CD4-positive, alpha-beta T cell treated with Interleukin-17A for 4 hours (primary cell): ENCODE results near the gene EVA1A.

Source experiments
- DNase-seq: peaks from one replicate; pipeline ENCODE4 v3.0.0-alpha.2; 2020; ENCODE audit warnings: mixed read lengths

The EVA1A gene

DNA sequence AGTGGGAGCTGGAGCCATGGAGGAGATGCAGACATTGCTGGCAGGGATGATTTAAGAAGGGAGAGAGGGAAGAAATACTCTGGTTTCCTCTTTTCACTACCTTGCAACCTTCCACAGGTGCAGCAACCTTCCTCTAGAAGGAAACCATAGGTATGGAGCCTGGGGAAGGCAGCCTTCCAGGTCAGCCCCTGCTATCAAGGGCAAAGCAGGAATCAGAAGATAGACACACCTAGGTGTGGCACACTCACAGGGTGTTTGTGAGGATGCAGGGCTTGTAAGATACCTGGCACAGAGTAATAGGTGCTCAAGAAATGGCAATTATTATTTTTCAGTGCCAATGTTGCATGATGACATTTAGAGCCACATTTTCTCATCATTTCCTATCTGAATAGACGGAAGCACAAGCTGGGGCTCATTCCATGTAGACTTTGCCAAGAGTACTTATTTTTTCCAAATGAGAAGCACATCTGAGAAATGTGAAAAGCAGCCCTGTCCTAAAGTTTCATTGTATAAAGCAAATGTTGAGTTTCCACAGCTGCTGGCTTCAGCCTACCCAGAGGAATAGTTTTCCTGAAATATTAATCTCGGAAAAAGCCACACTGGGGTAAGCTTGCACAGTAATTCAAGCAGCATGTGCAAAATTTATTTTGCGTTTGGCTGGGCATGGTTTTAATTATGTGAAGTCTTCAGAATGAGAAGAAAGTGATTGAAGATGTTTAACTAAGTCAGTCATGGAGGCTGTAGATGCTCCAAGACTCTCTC is 20.6 kb downstream of the EVA1A start:
- DNase-seq = no peak

DNA sequence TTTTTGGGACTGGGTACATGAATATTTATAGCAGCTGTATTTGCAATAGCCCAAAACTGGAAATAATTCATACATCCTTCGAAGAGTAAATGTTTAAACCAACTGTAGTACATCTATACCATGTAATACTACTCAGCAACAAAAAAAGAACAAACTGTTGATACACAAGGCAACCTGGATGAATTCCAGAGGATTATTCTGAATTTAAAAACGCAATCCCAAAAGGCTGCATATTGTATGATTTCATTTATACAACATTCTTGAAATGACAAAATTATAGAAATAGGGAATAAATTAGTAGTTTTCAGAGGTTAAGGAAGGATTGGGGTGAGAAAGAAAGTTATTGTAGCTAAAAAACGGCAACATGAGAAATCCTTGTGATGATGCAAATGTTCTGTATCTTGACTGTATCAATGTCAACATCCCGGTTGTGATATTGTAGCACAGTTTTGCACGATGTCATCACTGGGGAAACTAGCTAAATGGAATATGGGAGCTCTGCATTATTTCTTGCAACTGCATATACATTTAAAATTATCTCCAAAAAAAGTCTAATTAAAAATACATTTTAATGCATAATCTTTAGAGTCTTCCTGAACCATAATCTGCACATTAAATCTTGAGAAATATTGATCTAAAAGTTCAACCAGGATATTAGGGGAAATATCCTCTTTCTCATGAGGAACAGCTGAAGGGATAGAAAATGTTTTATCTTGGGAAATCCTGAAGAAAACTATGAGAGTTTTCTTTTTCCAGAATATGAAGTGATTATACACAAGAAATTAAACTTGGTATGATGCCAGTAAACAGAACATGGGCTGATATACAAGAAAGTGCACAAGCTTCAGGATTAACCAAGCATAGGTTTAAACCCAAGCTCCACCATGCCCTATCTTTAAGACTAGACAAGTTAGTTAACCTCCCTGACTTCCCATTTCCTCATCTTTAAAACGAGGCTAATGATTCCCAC is 21.9 kb downstream of the EVA1A start:
- DNase-seq = no peak

DNA sequence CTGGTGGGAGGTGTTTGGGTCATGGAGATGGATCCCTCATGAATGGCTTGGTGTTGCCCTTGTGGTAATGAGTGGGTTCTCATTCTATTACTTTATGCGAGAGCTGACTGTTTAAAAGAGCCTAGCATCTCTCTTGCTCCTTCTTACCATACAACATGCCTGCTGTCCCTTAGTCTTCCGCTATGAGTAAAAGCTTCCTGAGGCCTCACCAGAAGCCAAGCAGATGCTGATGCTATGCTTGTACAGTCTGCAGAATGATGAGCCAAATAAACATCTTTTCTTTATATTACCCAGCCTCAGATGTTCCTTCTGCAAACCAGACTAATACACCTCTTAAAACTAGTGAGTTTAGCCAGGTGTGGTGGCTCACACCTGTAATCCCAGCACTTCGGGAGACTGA is 23.1 kb downstream of the EVA1A start:
- no peak for DNase-seq

DNA sequence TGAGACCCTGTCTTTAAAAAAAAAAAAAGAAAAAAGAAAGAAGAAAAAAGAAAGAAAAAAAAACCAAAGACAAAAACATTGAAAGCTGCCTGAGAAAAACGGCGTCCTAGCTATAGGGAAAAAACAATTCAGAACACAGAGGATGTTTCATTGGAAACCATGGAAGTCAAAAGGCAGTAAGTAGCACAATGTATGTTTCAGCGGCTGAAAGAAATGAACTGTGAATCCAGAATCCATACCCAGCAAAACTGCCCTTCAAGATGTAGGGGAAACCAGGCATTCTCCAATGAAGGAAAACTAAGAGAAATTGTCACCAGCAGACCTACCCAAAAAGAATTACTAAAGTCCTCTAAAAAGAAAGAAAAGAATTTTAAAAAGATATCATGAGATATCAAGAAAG is 27.6 kb downstream of the EVA1A start:
- no peak for DNase-seq

DNA sequence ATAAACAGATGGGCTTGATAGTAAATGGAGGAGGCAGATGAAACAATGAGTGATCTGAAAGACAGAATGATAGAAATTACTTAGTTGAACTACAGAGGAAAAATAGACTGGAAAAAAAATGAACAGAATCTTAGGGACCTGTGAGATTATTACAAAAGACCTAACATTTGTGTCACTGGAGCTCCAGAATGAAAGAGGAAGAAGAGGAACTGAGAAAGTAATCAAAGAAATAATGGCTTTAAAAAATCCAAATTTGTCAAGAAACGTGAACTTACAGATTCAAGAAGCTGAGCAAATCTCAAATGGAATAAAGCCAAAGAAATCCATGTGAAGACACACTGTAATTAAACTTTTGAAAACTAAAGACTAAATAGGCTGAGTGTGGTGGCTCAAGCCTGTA is 28.3 kb downstream of the EVA1A start:
- no peak for DNase-seq

DNA sequence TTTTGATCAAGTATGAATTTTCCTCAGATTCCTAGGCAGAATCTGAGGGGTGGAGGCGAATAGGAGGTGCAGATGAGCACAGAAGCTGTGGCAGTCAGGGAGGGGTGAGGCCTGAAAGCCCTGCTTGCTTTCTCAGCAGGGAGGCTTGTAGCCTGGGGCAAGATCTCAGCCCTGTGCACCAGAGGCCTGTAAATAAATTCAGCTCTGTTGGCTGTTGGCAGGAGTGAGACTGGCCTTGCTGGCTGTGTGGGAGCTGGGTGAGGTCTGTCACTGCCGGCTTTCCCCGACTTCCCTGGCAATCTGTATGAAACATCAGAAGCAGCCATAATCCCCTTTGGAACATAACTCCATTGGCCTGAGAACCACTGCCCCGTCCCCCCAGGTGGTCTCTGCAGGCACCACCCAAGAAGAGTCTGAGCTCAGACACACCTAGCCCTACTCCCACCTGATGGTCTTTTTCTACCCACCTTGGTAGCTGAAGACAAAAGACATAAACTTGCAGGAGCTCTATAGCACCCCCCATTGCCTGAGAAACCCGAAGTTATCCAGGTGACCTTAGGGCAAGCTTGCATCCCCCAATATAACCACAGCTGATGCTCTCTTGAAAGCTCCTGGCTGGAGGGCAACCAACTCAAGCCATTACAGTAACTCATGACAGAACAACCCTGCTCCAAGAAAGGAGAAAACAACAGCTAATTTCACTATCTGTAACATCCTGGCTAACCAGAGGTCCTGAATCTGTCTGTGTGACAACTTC is 32.3 kb downstream of the EVA1A start:
- no peak for DNase-seq

DNA sequence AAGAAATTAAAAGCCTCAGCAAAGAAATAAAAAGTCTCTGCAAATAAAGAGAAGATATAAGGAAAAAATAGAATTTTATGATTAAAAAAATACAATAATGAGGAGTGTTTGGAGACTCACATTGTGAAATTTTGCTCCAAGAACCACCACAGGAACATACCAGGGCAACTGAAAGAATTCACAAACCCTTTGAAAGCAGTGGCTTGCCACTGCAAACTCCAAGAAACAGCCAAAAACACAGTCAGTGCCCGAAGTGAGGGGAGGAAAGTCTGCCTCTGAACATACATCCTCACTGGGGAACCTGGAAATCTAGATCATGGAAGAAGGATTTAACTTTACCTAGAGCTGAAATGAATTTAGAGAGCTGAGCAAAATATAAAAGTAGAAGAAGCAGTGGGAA is 33.1 kb downstream of the EVA1A start:
- no peak for DNase-seq

DNA sequence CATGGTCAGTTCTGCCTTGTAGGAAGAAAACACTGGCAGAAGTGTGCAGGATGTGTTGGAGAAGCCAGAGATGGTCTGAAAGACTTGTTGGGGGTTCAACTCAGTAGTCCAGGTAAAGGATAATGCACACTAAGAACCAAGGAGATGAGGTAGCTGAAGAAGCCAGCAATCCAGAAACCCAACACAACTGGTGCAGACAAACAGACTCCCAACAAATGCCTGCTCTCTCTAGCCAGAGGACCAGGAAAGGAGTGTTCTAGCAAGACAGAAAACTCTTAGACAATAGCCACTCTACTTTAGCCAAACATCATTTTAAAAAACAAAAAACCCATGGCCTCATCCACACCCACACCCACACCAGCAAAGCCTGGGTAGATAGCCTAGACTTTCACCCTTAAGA is 33.9 kb downstream of the EVA1A start:
- no peak for DNase-seq

DNA sequence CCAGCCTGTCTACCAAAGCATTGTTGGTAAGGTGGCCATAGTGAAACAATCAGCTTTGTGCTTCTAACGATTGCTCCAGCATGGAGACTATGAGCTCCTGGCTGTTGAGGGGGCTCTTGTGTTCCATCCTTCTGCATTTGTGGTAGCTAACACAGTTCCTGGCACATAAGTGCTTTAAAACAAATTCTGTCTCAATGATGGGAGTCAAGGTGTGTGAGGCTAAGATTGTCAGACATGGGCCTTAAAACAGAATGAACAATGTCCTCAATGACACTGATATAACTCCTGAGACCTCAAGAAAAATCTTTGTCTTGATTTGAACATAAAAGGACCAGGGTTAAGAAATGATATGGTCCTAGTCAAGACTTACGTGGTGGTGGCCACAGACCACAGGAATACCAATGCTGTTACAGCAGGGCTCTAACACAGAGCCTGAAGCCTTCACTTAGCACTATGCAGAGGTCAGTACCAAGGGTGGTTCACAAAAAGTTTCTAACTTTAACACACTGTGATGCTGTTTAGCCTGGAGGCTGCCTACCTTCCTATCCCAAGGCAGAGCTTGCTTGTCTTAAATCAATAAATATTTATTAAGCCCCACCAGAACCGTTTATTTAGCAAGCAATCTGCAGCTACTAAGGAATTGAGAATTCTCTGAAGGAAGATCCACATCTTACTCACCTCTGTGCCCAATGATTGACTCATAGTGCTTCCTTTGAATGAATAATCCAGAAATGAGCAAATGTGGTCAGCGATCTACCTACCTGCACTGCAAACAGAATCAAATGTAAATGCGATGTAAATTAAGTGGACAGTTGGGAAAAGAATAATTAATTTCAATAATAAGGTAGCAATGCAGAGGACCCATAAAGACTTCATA is 35.1 kb downstream of the EVA1A start:
- DNase-seq = no peak

DNA sequence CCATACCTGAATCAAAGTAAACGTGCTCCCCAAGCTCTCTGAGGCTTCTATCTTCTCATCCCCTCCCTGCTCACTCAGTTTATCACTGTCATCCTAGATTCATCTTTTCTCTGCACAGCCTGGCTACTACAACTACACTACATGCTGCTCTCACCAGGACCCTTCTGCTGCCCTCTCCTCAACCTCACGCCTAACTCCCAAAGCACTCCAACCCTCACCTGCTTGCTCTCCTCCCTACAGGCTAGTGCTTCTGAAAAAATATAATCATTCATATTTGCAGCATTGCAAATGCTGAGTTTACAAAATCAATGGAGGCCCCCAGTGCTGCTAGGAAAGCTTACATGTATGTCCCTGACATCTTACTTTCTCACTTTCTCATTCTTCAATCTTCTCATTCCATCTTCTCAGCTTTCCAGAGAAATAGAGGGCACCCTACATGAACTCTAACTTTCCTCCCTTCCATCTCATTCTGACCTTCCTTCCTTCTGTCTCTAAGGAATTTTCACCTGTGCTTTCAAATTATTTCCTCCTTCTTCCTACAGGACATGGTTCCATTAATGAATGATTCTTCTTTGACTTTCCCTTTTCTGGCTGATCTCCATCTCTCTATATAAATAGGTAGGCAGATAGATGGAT is 36.3 kb downstream of the EVA1A start:
- DNase-seq = no peak

DNA sequence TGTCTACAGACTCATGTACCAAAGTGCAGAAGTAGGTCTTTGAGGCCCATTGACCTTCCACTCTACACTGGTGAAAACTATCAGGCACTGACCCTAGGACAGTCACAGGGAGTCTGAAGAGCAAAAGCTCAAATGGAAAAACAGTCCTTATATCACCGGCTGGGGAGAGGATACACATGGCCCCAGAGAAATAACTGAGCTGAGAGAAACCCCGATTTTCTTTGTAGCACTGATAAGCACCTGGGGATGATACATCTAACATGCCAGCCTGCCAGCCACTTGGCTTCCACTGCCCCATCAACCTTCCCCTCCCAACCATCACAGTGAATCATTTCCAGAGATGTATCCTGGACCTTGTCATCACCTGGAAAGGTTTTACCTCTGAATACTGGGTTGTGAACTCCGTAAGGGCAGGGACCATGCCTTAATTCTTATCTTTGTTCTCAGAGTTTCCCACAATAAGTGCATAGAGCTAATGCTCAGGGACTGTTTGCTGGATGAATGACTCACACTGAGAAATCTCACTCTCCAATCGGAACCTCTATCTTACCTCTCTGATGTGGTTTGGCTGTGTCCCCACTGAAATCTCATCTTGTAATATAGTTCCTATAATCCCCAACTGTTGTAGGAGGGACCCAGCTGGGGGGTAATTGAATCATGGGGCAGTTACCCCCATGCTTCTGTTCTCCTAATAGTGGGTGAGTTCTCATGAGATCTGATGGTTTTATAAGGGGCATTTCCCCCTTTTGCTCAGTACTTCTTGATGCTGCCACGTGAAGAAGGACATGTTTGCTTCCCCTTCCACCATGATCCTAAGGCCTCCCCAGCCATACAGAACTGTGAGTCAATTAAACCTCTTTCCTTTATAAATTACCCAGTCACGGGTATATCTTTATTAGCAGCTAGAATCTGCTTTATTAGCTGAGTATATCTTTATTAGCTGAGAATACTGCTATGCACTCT is 37.1 kb downstream of the EVA1A start:
- no peak for DNase-seq

DNA sequence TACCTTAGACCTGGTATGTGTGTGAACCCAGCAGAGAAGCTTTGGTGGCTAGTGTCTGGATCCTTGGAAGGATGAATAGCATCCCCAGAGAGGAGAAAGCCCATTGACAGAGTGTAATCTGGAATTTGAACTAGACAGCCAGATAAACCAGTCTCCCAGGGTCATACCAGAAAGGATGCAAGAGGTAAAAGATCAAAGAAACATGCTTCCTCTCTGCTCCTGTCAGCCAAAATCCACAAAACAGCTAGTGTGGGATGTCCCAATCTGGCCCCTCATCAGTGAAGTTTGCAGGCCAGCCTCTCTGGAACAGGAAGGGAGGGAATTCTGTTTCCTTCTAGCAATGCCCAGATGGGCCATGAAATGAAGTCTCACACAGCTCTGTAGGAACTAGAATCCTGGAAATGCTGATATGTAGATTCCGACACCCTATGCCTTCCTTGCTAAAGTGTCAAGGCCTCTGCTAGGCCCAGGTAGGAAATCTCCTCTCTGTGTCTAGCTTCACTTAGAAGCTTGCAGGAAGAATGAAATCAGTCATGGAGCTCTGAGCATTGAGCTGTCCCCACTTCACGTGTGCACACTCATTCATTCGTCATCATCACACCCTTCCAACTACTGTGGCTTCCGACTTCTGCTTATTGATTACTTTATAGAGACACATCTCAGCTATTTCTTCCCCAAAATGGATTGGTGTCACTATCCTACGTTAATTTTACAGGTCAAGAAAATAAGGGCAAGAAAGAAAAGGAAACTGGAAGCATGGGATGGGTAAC is 38.0 kb downstream of the EVA1A start:
- DNase-seq = no peak

DNA sequence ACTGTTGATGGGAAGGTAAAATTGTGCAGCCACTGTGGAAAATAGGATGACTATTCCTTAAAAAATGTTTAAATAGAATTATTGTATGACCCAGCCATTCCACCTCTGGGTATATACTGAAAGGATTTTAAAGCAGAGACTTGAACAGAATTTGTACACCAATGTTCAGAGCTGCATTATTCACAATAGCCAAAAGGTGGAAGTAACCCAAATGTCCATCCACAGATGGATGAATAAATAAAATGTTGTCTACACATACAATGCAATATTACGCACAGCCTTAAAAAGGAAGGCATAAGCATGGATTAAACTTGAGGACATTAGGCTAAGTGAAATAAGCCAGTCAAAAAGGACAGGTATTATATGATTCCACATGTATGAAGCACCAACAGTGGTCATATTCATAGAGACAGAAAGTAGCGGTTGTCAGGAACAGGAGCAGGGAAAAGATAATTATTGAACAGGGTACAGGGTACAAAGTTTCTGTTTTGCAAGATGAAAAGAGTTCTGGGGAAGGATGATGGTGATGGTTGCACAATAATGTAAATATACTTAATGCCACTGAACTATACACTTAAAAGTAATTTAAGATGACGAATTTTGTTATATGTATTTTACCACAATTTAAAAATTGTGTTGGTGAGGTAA is 39.4 kb downstream of the EVA1A start:
- no peak for DNase-seq

DNA sequence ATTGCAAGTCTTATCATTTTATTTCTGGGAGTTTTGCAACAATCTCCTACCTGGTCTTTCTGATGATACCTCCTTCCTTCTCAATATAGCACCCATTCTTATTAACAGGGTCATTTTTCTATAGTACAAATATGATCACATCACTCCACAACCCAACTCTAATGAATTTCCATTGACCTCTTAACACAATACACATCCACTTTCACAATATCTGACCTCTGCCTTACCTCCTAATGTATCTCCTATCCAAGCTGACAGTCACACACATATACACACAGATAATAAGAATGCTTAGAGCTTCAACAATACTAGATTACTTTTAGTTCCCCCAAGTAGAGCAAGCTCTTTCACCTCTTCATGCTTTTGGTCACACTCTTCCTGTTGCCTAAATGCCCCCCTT is 40.9 kb downstream of the EVA1A start:
- no peak for DNase-seq

DNA sequence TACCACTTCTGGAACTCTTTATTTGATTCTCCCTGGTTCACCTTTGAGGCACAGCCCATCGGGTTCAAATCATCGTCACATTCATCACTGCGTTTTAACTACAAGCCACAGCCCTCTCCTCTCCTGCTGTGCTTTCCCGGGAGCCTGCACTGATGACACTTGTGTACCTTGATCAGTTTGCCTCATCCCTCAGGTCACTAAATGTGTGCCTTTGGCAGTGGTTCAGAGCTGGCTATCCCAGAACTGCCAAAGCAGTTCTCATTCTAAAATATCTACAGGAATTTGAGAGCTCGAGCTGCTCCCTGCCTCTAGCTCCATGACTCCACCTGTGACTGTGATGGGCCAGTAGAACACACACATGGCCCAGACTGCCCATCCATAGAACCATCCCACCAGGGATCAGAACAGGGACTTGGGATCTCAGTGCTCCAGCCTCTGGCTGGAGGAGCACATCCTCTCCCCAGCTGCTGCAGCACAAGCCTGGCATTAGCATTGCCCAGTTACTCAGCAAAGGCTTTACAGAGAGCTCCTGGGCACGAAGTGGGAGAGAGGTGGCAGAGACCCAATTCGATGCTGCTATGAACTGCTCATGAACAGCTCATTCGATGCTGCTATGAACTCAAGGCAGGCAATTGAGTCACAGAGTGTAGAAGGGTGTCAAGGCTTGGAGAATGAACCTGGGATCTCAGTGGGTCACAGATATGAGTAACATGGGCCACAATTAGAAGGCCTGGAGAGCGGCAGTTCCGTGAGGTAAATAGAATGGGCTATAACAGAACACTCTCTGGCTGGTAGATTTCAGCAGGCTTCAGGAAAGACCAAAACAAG is 41.9 kb downstream of the EVA1A start:
- no peak for DNase-seq

DNA sequence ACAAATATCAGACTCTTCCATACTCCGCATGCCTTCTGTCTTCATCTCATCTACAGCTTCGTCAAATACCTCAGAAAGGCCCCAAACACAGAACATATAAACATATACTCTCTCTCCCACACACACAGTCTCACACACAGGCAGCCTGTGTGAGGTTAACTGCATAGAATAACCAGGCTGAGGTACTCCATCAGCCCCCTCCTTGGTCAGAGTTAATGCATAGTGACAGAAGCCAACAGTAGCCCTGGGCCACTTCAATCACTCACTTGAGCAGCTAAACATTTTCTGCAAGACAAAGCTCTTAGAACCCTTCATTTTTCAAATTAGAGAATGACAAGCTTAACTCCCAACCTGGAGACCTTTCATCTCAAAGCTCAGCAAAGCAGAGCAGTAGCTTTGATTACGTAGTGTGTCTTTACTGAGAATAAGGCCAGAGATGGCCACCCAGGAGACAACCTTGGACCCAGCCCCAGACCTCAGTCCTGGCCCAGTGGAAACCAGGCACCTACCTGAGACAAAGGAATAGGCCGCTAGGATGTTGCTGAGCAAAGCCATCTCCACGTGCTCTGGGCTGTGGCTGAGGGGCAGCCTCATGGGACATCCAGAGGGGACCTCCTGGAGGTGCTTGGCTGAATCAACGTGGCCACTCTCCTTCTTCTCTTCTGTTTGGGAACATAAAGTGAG is 43.0 kb downstream of the EVA1A start:
- DNase-seq = no peak
